ENCODE results near the gene SPAG6. TPM values are rescaled to one million over a fixed set of nuclear protein-coding genes. Genes with fewer than 3 reads are reported as not detected.

Gene SPAG6
- total and polyA plus RNA-seq, 9 of the 15 experiments (the other 6 are each of a cell fraction or from before 2014, with no cell fraction given) = 3.5 to 23.1 (median 11.8) TPM

- TF ChIP-seq FOXP4 (CRISPR knock-in tag; IDR thresholded peaks at IDR 0.05; ENCODE audit: borderline replicate concordance) = no peak
- TF ChIP-seq HOXB6 (CRISPR knock-in tag; IDR thresholded peaks at IDR 0.05; ENCODE audit: borderline replicate concordance) = no peak
- peak; percentile 74 to 94 (median 87) for TF ChIP-seq YY1 (IDR thresholded peaks at IDR 0.05; ENCODE audit: borderline replicate concordance in 1 of 3, control insufficient read depth in 1 of 3, extremely low read depth in 1 of 3, insufficient read depth in 3 of 3, insufficient read length in 1 of 3, insufficient replicate concordance in 2 of 3, low read depth in 1 of 3, low read length in 2 of 3)
- peak; percentile 55; the same call in 1 of the 2 replicates for TF ChIP-seq TFAP4 (CRISPR knock-in tag; IDR thresholded peaks at IDR 0.05; ENCODE audit: borderline replicate concordance)
- TF ChIP-seq CTBP1 (IDR thresholded peaks at IDR 0.05; ENCODE audit: borderline replicate concordance) = peak; percentile 78
- TF ChIP-seq RBM34 (IDR thresholded peaks at IDR 0.05; ENCODE audit: borderline replicate concordance, insufficient read depth, low read length) = peak; percentile 69; the same call in 1 of the 2 replicates
- TF ChIP-seq, protein P1, sequence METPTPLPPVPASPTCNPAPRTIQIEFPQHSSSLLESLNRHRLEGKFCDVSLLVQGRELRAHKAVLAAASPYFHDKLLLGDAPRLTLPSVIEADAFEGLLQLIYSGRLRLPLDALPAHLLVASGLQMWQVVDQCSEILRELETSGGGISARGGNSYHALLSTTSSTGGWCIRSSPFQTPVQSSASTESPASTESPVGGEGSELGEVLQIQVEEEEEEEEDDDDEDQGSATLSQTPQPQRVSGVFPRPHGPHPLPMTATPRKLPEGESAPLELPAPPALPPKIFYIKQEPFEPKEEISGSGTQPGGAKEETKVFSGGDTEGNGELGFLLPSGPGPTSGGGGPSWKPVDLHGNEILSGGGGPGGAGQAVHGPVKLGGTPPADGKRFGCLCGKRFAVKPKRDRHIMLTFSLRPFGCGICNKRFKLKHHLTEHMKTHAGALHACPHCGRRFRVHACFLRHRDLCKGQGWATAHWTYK (CRISPR knock-in tag; IDR thresholded peaks at IDR 0.05) = peak; percentile 88
- TF ChIP-seq, protein P2, sequence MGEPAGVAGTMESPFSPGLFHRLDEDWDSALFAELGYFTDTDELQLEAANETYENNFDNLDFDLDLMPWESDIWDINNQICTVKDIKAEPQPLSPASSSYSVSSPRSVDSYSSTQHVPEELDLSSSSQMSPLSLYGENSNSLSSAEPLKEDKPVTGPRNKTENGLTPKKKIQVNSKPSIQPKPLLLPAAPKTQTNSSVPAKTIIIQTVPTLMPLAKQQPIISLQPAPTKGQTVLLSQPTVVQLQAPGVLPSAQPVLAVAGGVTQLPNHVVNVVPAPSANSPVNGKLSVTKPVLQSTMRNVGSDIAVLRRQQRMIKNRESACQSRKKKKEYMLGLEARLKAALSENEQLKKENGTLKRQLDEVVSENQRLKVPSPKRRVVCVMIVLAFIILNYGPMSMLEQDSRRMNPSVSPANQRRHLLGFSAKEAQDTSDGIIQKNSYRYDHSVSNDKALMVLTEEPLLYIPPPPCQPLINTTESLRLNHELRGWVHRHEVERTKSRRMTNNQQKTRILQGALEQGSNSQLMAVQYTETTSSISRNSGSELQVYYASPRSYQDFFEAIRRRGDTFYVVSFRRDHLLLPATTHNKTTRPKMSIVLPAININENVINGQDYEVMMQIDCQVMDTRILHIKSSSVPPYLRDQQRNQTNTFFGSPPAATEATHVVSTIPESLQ (CRISPR knock-in tag; IDR thresholded peaks at IDR 0.05) = no peak
- peak; percentile 31 to 70; a peak in 1 of 4 replicates for TF ChIP-seq NONO (IDR thresholded peaks at IDR 0.05; ENCODE audit: low read depth in 2 of 2, low read length in 1 of 2)
- TF ChIP-seq ZNF512 (tag; IDR thresholded peaks at IDR 0.05) = no peak
- TF ChIP-seq, protein P3, sequence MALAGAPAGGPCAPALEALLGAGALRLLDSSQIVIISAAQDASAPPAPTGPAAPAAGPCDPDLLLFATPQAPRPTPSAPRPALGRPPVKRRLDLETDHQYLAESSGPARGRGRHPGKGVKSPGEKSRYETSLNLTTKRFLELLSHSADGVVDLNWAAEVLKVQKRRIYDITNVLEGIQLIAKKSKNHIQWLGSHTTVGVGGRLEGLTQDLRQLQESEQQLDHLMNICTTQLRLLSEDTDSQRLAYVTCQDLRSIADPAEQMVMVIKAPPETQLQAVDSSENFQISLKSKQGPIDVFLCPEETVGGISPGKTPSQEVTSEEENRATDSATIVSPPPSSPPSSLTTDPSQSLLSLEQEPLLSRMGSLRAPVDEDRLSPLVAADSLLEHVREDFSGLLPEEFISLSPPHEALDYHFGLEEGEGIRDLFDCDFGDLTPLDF (CRISPR knock-in tag; IDR thresholded peaks at IDR 0.05) = no peak
- TF ChIP-seq HDAC1 (IDR thresholded peaks at IDR 0.05) = peak in 1 of 2 experiments; percentile 56; a peak in 1 of 4 replicates
- TF ChIP-seq TFAM (CRISPR knock-in tag; conservative IDR thresholded peaks at IDR 0.05) = no peak
- peak; percentile 78 for TF ChIP-seq CCNT2 (IDR thresholded peaks at IDR 0.05; ENCODE audit: borderline replicate concordance, extremely low read depth, insufficient read length, low read depth, low read length)
- no peak for TF ChIP-seq KLF10 (CRISPR knock-in tag; IDR thresholded peaks at IDR 0.05)
Observed at GRCh38 chr10:22321156-22321923, 24.0 kb upstream of the SPAG6 start (continued).
